Middle frontal gyrus (tissue), 1 donor: Measurements from ENCODE around the gene IL10.

Experiments used
- DNase-seq: peaks from one replicate; pipeline ENCODE4 v3.0.0-alpha.2; 2015; ENCODE audit warnings: low spot score; ENCODE audit errors: extremely low spot score

IL10 gene

GRCh38 chr1:206772243-206772937 lies at the start of gene IL10:
Gene IL10 (minus strand): TSS chr1:206772494. CDS start chr1:206772435, 59 bp downstream.
- DNase-seq, result no peak

DNA sequence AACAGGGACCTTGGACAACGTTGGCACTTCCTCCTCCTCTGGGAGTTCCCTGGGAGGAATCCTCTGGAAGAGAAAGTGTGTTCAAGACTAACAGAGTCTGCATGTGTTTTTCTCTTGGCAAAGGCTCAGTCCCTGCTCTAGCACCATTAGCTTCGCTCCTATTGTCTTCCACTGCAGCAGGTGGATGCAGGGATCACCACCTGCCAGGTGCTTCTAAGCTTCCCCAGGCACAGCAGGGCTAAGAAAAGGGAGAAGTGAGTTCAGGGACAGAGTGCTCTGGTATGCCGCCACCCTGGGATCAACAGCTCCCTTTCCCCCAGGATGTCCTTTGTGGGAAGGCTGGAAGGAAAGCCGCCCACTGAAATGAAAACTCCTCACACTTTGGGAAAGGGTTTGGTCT lies 49.2 kb upstream of the IL10 start:
- no peak for DNase-seq

DNA sequence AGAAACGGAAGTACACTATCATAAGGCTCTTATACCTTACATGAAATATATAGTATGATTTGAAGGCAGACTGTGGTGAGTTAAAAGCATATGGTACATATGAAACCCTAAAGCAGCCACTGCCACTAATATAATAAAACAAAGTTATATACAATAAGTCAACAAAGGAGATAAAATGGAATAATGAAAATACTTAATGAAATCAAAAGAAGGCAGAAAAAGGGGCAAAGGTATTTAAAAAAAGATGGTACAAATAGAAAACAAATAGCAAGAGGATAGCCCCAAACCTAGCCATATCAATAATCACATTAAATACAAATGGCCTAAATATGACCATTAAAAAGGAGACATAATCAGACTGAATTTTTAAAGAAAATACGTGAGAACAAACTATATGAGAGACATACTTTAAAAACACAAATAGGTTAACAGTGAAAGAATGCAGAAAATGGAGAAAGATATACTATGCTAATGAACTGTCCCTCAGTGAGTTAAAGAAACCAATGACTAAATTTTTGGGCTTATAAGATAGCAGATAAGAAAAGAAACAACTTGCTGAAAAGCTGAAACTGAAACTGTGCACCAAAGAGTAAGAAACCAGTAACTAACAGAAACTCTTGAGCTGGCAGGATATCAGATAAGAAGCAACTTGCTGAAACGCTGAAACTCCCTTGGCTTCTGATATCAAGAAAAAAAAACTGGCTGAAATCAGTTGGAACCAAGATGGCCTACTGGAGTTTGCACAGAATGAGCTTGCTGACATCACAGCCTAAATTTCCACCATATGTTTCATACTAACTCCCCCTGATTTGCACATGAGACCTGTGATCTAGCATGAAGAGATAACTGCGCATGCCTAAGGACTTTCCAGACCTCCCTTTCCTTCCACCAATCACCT lies 44.3 kb upstream of the IL10 start:
- no peak for DNase-seq

- peak; percentile 6 for DNase-seq
These were observed 42.5 kb upstream of the IL10 start for GRCh38 chr1:206814716-206815341.

DNA sequence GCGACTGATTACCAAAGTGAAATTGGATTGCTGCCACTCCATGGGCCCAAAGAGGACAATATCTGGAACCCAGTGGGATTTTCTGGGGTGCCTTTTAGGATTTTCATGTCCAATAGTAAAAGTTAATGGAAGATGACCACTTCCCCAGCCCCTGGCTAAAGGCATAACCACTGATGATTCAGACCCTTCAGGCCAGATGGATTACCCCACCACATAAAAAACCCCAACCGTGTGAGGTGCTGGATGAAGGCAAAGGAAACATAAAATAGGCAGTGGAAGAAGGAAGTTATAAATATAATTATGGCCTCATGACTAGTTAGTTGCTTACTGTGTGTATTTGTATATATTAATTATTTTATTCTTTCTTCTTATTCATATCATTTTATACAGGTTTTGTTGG lies 40.2 kb upstream of the IL10 start:
- no peak for DNase-seq

DNA sequence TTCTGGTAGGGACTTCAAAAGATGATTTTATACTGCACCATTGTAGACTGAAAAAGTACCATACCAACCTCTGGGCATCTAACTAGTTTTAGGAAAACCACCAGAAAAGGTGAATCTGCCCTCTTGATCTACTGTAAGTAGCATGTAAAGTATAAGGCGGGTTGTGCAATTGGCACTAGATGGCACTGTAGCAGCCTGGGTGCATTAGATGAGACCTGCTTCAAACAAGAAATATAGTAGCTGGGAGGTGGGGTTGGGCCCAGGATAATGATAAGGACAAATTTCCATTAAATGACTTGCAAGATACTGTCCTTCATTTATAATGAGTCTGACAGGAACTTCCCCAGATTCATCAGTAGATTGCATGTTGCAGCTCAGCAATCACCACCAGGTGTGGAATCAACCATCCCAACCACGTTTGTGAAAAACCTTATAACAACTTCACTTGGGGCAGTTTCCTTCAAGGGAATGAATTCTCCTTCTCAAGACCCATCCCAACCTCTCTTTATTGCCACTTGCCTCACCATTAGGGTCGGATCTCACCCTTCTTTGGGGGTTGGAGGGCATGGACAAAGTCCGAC lies 37.3 kb upstream of the IL10 start:
- DNase-seq, result no peak

DNA sequence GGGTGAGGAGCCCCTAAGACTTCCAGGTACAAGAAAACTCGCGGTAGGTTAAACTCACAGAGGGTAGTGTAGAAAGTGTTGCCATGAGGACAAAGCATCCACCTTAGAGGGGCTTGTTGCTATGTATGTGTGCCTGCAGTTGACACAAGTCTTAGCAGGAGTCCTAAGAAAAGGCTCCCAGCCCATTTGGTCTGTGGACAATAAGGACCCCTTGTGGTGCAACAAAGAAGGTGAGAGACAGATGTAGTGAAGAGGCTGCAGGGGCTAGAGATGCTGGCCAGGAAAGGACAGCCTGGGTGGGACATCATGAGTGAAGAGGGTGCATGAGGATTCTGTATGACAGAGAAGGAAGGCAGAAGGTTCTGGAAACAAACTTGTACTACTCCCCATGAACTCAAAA lies 36.3 kb upstream of the IL10 start:
- no peak for DNase-seq

DNA sequence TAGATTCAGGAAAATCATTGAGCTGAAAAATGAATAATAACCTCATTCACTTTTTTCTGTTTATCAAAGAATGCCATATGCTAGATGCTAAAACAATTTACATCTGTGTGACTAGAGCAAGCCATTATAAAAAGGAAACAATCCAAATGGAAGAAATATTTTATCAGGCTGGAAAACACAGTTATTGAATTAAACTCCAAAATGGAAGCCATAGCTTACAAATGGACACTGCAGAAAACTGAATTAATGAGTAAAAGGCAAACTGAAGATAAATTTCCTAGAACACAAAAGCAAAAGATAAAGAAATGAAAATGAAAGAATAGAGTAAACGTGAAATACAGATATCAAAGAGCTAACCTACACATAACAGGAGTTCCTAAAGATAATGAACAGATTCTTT lies 33.1 kb upstream of the IL10 start:
- no peak for DNase-seq

GRCh38 chr1:206804156-206804737 lies 32.0 kb upstream of the IL10 start:
- no peak for DNase-seq

GRCh38 chr1:206803221-206803730 lies 31.0 kb upstream of the IL10 start:
- DNase-seq, result no peak

DNA sequence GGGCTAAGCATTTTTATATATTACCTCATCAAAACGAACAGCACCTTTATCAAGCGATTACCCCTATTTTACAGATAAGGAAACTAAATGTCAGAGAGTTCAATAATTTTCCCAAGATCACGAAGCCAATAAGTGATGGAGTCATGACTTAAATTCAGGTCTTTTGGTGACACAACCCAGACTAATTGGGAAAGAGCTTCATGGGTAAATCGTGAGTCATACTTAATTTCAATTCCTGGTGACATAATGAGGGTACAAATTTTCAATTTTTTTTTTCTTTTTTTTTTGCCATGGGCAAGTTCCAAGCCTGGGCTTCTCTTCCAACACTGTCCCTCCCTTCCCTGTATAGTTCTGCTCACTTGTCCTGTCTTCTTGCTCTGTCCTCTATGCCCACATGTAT lies 30.1 kb upstream of the IL10 start:
- DNase-seq, result no peak

DNA sequence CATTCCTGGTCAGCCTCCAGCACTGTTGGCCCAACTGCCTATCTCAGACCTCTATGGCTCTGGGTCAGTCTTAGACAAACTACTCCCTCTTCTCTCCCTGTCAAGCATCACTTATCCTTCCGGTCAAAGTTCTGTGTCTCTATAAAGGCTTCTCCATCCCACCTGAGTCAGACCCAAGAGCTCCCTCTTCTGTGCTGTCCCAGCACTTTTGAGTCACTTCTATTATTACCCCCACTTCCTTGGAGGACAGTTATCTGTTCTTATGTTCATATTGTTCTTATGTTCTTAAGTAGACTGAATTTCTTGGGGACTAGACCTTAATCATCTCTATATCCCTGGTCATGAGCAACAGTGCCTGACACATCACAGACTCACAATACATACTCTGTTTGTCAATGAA lies 29.2 kb upstream of the IL10 start:
- DNase-seq, result no peak

- no peak for DNase-seq
These were observed 28.6 kb upstream of the IL10 start for GRCh38 chr1:206800891-206801290.

- no peak for DNase-seq
These were observed 28.1 kb upstream of the IL10 start for GRCh38 chr1:206800411-206800810.

DNA sequence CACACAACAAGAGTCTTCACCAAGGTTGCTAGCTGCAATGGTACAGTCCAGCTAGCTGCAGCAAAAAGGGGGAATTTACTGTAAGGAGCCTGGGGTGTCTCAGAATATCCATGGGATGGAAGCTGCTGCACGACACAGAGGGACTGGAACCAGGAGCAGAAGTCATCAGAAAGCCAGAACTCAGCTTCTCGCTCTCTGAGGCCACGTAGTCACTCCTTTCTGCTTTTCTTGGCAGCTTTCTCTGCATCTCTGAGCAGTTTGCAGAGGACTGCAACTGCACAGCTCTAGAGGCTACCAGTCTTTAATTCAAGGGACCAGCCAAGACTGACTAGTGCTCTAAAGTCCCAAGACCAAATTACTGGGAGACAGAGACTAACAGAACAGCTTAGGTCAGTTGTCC lies 27.0 kb upstream of the IL10 start:
- no peak for DNase-seq

GRCh38 chr1:206798384-206798996 lies 26.2 kb upstream of the IL10 start:
- DNase-seq, result no peak

DNA sequence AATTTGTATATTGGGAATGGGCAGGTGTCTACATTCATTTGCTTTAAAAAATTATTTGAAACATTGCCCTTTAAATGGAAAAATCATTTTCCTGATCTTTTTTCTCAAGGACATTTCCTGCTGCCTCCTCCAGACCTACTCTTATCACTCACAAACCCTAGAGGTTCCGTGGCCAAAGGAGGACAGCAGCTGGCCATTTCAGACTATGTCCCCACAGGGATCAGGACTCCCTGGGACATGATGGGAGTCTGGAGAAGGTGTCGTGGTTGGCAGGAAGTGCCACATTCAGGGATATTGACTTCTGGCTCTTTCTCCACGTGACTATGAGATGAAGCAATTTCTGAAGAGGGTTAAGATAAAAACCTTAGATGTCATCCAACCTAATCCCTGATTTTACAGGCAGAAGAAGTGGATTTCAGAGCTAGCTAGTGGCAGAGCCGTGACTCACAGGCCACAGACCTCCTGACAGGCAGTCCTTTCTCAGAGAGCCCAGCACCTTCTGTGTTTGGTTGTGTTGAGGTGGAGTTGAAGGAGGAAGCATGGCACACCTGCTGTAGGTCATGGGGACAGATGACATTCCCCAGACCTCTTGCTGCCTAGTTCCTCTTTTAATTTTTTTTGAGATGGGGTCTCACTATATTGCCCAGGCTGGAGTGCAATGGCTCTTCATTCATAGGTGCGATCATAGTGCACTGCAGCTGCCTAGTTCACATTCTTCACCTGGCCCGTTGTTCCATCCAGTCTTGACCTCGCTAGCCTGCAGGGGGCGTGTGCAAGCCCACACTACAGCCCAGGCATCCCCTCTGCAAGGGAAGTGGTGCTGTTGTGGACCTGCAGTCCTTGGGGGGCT lies 25.5 kb upstream of the IL10 start:
- no peak for DNase-seq

- DNase-seq, result no peak
These were observed 24.7 kb upstream of the IL10 start for GRCh38 chr1:206796981-206797402.

DNA sequence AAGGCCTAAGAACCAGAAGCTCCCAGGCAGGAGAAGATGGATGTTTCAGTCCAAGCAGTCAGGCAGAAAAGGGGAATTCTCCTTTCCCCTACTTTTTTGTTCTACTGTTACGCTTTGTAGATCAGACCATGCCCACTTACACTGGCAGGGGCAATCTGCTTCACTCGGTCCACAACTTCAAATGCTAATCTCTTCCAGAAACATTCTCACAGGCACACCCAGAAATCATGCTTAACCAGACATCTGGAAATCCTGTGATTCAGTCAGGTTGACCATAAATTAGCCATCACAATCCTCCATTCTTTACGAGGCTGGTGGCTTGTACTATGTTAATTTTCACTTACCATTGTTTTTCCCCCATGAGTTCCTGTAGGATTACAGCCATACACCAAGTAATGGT lies 23.8 kb upstream of the IL10 start:
- no peak for DNase-seq
